T-helper 9 cell (primary cell): ENCODE data around the gene RNF150.

ENCODE experiments used
- DNase-seq: peaks from one replicate; pipeline ENCODE4 v3.0.0-alpha.2; 2020

The RNF150 gene

DNA sequence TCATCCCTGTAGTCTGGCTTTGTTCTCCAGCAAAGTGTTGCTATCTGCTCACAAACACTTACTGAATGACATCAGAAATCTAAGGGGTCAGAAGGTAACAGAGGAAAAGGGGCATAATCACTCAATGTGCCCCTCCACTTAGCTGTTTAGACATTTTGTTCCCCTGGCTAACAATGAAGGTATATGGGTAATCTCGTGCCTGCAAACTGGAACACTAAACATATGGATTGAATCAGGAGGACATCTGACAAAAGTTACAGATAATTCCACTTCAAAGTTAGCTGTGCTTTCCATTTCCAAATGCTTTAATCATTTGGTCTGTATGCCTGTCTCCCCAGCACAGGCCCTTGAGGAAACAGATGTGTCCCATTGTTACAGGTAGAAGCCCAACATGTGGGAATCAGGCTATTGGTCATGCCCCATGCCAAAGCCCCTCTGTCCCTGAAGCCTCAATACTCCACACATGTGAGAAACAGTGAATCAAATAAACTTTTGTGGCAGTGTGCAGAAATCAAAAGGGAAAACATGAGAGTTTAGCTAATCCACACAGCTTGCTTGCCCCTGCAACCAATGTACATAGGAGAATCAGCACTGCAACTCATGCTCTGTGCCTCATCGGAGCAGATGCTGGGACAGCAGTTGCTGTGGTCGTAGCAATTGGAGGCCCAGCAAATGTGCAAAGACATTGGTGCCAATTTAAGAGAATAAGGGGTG lies 111.7 kb downstream of the RNF150 start:
- DNase-seq, result no peak

DNA sequence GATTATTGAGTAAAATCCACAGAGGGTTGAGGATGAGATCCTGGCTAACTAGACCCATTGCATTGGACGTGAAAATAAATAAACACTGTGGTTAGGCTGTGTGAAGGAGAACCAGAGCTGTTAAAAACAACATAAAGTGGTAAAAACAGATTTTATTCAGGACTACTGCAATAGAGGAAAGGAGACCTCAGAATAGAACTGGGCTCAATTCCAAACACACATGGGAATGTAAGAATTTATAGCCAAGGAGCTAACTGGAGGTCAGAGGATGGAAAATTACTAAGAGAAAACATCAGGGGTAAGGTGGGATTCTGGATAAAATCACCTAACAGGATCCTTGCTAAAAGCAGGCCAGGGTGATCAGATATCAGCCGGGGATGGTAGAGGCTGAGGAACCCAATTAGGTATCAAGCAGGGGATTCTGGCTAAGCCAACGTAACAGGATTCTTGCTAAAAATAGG lies 112.4 kb downstream of the RNF150 start:
- DNase-seq, result no peak

GRCh38 chr4:141019768-141020167 lies 113.5 kb downstream of the RNF150 start:
- DNase-seq, result no peak

DNA sequence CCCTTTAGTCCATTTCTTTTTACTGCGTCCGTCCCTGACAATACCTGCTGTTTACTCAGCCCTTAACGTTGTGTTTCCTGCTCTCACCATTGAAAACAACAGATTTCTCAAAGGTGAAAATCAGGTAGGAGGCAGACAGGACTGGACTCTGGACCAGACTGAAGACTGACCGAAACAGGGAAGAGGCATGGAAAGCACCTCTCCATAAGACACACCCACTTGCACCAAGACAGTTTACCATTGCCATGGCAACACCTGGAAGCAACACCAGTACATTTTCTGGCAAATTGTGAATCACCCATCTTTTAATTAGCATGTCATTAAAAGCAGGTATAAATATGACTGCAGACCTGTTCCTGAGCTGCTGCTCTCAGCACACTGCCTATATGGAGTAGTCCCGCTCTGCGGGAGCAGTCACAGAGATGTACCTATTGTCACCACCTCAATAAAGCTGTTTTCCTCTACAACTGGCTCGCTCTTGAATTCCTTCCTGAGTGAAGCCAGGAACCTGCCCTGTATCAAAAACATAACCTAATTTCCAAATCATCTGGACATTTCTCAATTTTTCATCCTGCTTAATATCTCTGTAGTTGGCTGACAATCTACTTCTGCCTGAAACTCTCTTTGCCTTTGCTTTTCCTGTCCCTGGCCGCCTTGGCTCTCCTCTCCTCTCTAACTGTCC lies 117.0 kb downstream of the RNF150 start:
- no peak for DNase-seq

- no peak for DNase-seq
Observed at GRCh38 chr4:141013899-141014298, 119.4 kb downstream of the RNF150 start.

GRCh38 chr4:141011901-141012315 lies 121.4 kb downstream of the RNF150 start:
- no peak for DNase-seq

GRCh38 chr4:141009931-141010330 lies 123.3 kb downstream of the RNF150 start:
- DNase-seq, result no peak

GRCh38 chr4:141009129-141009528 lies 124.1 kb downstream of the RNF150 start:
- DNase-seq, result no peak

DNA sequence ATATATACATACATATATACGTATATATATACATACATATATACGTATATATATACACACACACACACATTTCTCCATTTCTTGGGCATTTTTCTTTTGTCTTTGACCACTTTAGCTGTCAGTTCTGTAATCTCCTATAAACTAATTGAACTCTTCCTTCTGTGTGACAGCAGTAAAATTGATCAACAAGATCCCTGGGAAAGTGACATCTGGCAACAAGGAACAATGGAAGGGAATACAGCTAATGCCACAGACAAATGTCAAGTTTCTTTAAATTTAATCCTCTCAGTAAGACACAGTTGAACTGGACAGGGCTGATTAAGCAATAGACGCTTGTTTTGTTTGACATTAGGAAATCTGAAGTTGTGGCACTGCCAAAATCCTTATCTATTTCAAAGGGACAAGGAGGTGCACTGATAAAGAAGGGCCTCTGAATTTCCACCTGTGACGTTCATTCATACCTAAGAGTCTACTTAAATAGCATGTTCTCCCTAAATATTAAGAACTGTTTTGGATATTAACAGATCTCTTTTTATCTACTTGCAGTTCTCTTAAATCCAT lies 126.9 kb downstream of the RNF150 start:
- DNase-seq, result no peak

DNA sequence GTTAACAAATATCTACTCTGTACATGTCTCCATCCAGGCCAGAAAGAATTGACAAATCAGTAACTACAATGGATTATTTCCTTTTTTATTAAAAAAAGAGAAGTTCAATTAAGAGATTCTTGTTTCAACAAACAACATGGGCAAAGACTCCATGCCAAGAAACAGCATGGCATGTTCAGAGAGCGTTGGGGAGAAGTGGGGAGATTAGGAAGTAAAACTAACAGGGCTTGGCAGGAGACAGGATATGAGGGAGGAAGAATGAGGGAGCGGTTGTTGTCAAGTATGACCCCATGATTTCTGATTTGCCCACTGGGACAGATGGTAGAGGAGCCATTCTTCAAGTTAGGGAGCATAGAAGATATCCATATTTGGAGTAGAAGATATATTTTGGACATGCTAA lies 128.4 kb downstream of the RNF150 start:
- no peak for DNase-seq

DNA sequence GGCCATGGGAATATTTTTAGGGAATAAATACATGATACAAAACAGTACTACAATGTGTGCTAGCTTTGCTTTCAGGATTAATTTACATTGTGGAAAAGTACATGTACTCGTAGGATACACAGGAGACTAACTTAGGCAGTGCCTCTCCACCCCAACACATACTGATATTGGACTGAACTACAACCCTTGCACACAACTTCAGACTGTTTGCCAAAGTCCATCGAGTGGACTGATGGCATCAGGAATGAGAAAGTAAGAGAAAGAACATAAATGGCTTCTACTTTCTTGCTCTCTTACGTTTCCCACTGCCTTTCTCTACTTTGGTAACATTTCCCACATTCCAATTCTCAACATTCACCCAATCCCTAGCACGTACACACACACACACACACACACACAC lies 130.1 kb downstream of the RNF150 start:
- DNase-seq, result no peak

DNA sequence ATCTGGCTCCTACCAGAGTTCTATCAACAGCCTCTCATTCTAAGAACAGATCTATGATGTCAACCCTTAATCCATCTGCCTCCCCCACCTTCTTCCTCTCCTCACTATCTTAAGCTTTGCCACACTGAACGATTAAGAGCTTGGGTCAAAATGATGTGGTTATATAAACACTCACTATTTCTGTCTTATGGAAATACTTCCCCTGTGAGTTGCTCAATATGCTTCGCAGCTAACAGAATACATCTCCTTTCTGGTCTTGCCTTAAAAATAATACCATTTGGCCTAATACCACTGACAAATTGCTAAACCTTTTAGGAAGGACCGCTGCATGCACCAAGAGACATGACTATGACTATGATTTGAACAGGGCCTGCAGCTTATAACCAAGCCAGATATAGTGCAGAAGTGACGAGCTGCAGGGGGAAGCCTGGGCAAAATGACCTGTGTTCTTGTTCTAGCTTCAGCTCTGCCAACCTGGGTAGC lies 130.9 kb downstream of the RNF150 start:
- no peak for DNase-seq

- no peak for DNase-seq
Observed at GRCh38 chr4:140996766-140997165, 136.5 kb downstream of the RNF150 start.

GRCh38 chr4:140995058-140995457 lies 138.2 kb downstream of the RNF150 start:
- no peak for DNase-seq

GRCh38 chr4:140994015-140994414 lies 139.3 kb downstream of the RNF150 start:
- DNase-seq, result no peak

- no peak for DNase-seq
Observed at GRCh38 chr4:140993370-140993769, 139.9 kb downstream of the RNF150 start.

DNA sequence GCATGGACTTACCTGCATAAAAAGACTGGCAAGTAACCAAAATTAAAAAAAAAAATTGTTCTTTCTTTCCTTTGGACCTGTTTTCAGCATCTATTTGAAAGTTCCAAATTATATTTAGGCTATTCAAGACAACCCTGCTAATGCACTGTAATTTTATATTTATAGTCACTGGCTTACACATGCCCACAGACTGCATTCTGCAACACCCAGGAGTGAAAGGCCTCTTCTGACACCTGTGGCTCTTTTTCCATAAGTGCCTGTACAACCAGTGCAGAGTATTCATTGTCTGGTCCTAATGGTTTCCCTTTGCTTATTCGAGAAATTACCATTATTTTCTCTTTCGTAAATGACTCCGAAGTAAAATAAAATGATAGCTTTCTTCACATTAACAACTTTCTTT lies 143.3 kb downstream of the RNF150 start:
- no peak for DNase-seq

DNA sequence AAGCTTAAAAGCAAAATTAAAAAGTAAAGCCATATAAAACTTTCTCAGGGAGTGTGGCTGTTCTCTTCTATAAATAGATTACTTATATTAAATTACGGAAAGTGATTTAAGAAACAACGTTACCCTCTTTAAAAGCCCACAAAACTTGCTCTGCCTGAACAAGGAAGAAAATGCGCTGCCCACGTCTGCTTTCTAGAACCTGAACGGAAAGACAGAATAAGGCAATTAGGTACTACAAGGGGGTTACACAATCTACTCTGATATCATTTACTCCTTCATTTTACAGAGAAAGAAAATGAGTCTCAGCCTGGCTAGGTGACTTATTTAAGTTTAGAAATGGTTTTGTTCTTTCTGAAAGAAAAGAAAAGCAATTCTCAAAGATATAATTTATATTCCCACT lies 147.2 kb downstream of the RNF150 start:
- DNase-seq, result no peak

DNA sequence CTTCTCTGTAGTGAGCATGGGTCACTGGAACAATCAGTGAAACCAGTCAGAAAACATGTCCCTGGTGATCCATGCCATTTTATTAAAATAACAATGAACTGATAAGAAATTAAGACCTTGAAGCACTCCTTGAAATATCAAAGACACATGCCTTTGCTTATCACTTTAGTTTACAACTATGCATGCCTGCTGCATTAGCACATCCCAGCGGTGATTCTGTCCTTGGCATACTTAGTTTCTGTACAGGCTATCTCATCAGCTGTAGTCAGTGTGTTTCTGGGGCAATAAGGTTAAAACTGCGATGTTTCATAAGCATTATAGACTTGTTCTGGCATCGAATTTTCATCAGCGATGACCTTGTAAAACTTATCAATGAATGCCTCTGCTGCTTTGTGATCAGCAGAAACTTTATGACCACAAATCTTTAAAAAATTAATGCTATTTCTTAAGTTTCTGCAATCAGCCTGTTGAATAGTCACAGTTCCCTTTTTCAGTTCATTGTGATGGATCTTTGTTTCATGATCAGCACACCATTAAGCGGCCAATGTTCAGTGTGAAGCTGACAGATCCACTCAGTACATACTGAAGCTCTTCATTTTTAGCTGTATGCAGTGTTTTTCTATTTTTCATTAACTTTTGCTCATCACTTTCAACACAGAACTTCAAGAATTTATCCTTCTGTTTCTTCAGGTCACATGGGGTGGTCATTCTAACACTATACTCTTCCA lies 150.5 kb downstream of the RNF150 start:
- no peak for DNase-seq

DNA sequence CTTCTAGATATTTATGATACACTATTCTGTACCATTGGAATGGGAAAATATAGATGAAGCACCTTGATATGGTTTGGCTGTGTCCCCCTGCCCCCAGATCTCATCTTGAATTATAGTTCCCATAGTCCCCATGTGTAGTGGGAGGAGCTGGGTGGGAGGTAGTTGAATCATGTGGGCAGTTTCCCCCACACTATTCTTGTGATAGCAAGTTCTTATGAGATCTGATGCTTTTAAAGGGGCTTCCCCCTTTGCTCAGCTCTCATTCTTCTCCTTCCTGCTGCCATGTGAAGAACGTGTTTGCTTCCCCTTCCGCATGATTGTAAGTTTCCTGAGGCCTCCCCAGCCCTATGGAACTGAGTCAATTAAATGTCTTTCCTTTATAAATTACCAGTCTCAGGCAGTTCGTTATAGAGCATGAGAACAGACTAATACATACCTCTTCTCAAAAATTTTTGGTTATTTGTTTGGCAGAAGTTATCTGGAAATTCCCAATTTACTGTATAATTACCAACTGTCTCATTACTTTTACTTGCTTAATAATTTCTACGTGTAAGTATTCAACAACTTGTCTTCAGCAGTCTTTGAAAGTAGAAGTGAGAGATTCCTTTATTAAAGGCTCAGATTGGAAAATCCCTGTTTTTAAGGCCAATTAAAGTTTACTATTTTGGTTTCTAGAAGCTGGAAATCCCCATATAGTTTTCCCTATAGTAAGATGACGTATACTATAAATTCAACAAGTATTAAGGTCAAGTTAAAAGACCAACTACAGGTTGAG lies 152.7 kb downstream of the RNF150 start:
- no peak for DNase-seq

DNA sequence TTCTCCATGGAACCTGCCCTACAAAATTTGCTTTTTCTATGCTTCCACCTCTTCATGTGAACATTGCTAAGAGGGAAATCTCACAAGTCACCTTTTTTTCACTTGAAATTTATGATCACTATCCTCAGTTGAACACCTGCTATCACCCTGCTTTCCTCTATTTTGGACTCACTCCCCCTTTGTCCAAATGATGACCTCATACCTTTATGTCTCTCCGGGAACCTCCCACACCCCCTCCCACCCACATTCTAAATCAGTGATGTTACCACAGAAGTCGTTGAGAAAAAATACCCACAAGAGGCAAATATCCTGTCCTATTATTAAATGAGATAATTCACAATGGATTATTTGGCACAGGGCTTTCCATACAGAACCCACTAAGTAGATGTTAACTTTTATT lies 156.5 kb downstream of the RNF150 start:
- no peak for DNase-seq

- no peak for DNase-seq
Observed at GRCh38 chr4:140971077-140971792, 162.0 kb downstream of the RNF150 start.
